Right renal cortex interstitium (tissue), 3 donors: ENCODE results near the gene INPP5A. TPM values are rescaled to one million over a fixed set of nuclear protein-coding genes. Genes with fewer than 3 reads are reported as not detected.

ENCODE experiments used
- DNase-seq, 3 donors: peaks; one replicate each; pipeline ENCODE4 v3.0.0-alpha.2; 2013; ENCODE audit warnings: low read depth in 3 of 3, low spot score in 2 of 3
- polyA plus RNA-seq, 3 donors: library from polyadenylated mRNA; unstranded; fragments of 120-200 nt; gene quantifications; one replicate each; pipeline ENCODE4 v1.2.1, GENCODE V29; 2013; ENCODE audit not compliant: insufficient read length in 3 of 3

Gene INPP5A
- polyA plus RNA-seq, 3 donors: 35.1 to 36.4 (median 35.4) TPM

- no peak for DNase-seq
Observed at GRCh38 chr10:132608511-132609195, 71.1 kb downstream of the INPP5A start.

GRCh38 chr10:132609211-132609610 lies 71.6 kb downstream of the INPP5A start:
- no peak for DNase-seq

GRCh38 chr10:132610071-132610701 lies 72.6 kb downstream of the INPP5A start:
- no peak for DNase-seq

- no peak for DNase-seq
Observed at GRCh38 chr10:132611026-132611910, 73.7 kb downstream of the INPP5A start.

- DNase-seq: no peak
Observed at GRCh38 chr10:132611986-132612385, 74.4 kb downstream of the INPP5A start.

- DNase-seq: no peak
Observed at GRCh38 chr10:132612571-132613504, 75.3 kb downstream of the INPP5A start.

GRCh38 chr10:132613566-132614348 lies 76.2 kb downstream of the INPP5A start:
- no peak for DNase-seq

GRCh38 chr10:132614431-132615340 lies 77.1 kb downstream of the INPP5A start:
- no peak for DNase-seq

- no peak for DNase-seq
Observed at GRCh38 chr10:132615341-132616169, 78.0 kb downstream of the INPP5A start.

GRCh38 chr10:132616170-132616995 lies 78.8 kb downstream of the INPP5A start:
- DNase-seq: no peak

GRCh38 chr10:132616996-132617736 lies 79.6 kb downstream of the INPP5A start:
- no peak for DNase-seq

GRCh38 chr10:132617737-132618052 lies 80.1 kb downstream of the INPP5A start:
- no peak for DNase-seq

- no peak for DNase-seq
Observed at GRCh38 chr10:132618158-132618919, 80.8 kb downstream of the INPP5A start.

- DNase-seq: no peak
Observed at GRCh38 chr10:132619927-132620326, 82.3 kb downstream of the INPP5A start.

- DNase-seq: no peak
Observed at GRCh38 chr10:132624061-132624846, 86.7 kb downstream of the INPP5A start.
